ENCODE data around the gene RAD51B.
"Not testable (repeated sequence)": the region's sequence is repeated elsewhere in the genome, so short reads cannot be mapped to it uniquely, and the experiment has no call there.

Gene RAD51B

GRCh38 chr14:68250927-68251768 is 431.6 kb downstream of the RAD51B start:
- no peak for DNase-seq (ENCODE audit: extremely low spot score, insufficient read length, low read depth)
- FAIRE-seq: peak; percentile 56

- FAIRE-seq: peak; percentile 67
- no peak for DNase-seq (ENCODE audit: extremely low spot score, insufficient read length, low read depth)
These were observed 432.2 kb downstream of the RAD51B start for GRCh38 chr14:68251769-68252100.

- FAIRE-seq: peak; percentile 62
- no peak for DNase-seq (ENCODE audit: extremely low spot score, insufficient read length, low read depth)
These were observed 433.7 kb downstream of the RAD51B start for GRCh38 chr14:68253160-68253780.

GRCh38 chr14:68253878-68254528 is 434.4 kb downstream of the RAD51B start:
- no peak for FAIRE-seq

GRCh38 chr14:68254669-68255527 is 435.3 kb downstream of the RAD51B start:
- FAIRE-seq: peak; percentile 9
- no peak for DNase-seq (ENCODE audit: extremely low spot score, insufficient read length, low read depth)

More at GRCh38 chr14:68253878-68254528, 434.4 kb downstream of the RAD51B start:
- no peak for DNase-seq (ENCODE audit: extremely low spot score, insufficient read length, low read depth)

GRCh38 chr14:68255693-68256178 is 436.2 kb downstream of the RAD51B start:
- FAIRE-seq: peak; percentile 5
- no peak for DNase-seq (ENCODE audit: extremely low spot score, insufficient read length, low read depth)

GRCh38 chr14:68257969-68258368 is 438.4 kb downstream of the RAD51B start:
- DNase-seq (ENCODE audit: extremely low spot score, insufficient read length, low read depth) (no peak), FAIRE-seq (no peak)

- not testable (repeated sequence) for FAIRE-seq
These were observed 439.4 kb downstream of the RAD51B start for GRCh38 chr14:68258995-68259394.

GRCh38 chr14:68260121-68260520 is 440.5 kb downstream of the RAD51B start:
- no peak for DNase-seq (ENCODE audit: extremely low spot score, insufficient read length, low read depth)
- FAIRE-seq: no peak

More at GRCh38 chr14:68258995-68259394, 439.4 kb downstream of the RAD51B start:
- DNase-seq (ENCODE audit: extremely low spot score, insufficient read length, low read depth): not testable (repeated sequence)

- no peak for DNase-seq (ENCODE audit: extremely low spot score, insufficient read length, low read depth)
- FAIRE-seq: peak; percentile 64
These were observed 441.7 kb downstream of the RAD51B start for GRCh38 chr14:68261092-68261842.

- FAIRE-seq (no peak), DNase-seq (ENCODE audit: extremely low spot score, insufficient read length, low read depth) (no peak)
These were observed 443.0 kb downstream of the RAD51B start for GRCh38 chr14:68262567-68262966.

- DNase-seq (ENCODE audit: extremely low spot score, insufficient read length, low read depth): no peak
- peak; percentile 79 for FAIRE-seq
These were observed 444.1 kb downstream of the RAD51B start for GRCh38 chr14:68263563-68264259.

- FAIRE-seq: peak; percentile 42
- no peak for DNase-seq (ENCODE audit: extremely low spot score, insufficient read length, low read depth)
These were observed 444.6 kb downstream of the RAD51B start for GRCh38 chr14:68264260-68264569.

- DNase-seq (ENCODE audit: extremely low spot score, insufficient read length, low read depth) (no peak), FAIRE-seq (peak; percentile 82)
These were observed 447.4 kb downstream of the RAD51B start for GRCh38 chr14:68266998-68267397.

- peak; percentile 99 for FAIRE-seq
These were observed 448.6 kb downstream of the RAD51B start for GRCh38 chr14:68268197-68268596.

GRCh38 chr14:68268719-68269118 is 449.1 kb downstream of the RAD51B start:
- FAIRE-seq (no peak), DNase-seq (ENCODE audit: extremely low spot score, insufficient read length, low read depth) (no peak)

More at GRCh38 chr14:68268197-68268596, 448.6 kb downstream of the RAD51B start:
- DNase-seq (ENCODE audit: extremely low spot score, insufficient read length, low read depth): no peak

- no peak for FAIRE-seq
- DNase-seq (ENCODE audit: extremely low spot score, insufficient read length, low read depth): no peak
These were observed 449.8 kb downstream of the RAD51B start for GRCh38 chr14:68269136-68269927.

GRCh38 chr14:68270342-68270741 is 450.8 kb downstream of the RAD51B start:
- DNase-seq (ENCODE audit: extremely low spot score, insufficient read length, low read depth): no peak
- peak; percentile 46 for FAIRE-seq

Measured in GM18507 (cell line).